H54 (cell line): ENCODE results near the gene ATP8B3.

ENCODE experiments used
- DNase-seq: peaks from one replicate; pipeline ENCODE4 v3.0.0; 2011; ENCODE audit warnings: low spot score, mixed read lengths; ENCODE audit not compliant: insufficient read length
- FAIRE-seq: peaks from 3 replicates; lab custom pipeline; 2011; peaks lifted over from hg19 to GRCh38; lab: Jason Lieb, UNC
- POLR2A ChIP-seq: IDR thresholded peaks from 2 replicates; pipeline ENCODE4 v1.6.1; 2011; ENCODE audit warnings: low read depth, mild to moderate bottlenecking, low read length

The ATP8B3 gene

GRCh38 chr19:1755467-1756171 is 56.5 kb downstream of the ATP8B3 start:
- no peak for DNase-seq
- no peak for TF ChIP-seq POLR2A
- no peak for FAIRE-seq

DNA sequence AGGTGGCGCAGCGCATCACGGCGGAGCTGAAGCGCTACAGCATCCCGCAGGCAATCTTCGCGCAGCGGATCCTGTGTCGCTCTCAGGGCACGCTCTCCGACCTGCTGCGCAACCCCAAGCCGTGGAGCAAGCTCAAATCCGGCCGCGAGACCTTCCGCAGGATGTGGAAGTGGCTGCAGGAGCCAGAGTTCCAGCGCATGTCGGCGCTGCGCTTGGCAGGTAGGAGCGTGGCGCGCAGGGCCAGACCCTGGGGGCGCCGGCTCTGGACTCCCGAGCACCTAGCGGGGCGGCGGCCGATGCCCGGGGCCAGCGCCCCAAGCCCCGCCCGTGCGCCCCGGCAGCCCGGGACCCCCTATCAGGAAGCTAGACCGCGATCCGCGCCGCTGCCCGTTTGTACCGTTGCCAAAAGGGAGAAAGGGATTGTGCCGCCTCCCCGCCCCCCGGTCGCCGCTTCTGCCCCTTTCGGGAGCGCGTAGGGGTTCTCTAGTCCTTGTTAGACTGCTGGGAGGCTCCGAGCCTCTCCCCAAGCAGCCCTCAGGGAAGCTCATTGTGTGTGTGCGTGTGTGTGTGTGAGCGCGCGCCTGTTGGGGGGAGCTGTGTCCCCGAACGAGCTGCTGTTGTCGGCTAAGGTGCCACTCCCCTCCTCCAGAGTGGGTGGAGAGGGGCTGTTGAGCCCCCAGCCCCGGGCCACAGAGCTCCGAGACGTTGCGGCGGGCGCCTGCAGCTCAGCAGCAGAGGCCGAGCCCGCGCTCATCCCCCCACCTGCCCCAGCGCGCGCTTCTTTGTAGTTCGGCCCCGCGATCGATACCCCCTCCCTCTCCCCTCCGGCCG is 57.2 kb downstream of the ATP8B3 start:
- FAIRE-seq (no peak), DNase-seq (no peak)
- no peak for TF ChIP-seq POLR2A

DNA sequence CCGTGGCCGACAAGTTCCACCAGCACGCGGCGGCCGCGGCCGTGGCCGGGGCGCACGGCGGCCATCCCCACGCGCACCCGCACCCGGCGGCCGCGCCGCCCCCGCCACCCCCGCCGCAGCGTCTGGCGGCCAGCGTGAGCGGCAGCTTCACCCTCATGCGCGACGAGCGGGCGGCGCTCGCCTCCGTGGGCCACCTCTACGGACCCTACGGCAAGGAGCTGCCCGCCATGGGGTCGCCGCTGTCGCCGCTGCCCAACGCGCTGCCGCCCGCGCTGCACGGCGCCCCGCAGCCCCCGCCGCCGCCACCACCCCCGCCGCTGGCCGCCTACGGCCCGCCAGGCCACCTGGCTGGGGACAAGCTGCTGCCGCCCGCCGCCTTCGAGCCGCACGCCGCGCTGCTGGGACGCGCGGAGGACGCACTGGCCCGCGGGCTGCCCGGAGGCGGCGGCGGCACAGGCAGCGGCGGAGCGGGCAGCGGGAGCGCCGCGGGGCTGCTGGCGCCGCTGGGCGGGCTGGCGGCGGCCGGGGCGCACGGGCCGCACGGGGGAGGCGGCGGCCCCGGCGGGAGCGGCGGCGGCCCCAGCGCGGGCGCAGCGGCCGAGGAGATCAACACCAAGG is 57.9 kb downstream of the ATP8B3 start:
- TF ChIP-seq POLR2A, result no peak
- DNase-seq, result no peak
- FAIRE-seq, result no peak

DNA sequence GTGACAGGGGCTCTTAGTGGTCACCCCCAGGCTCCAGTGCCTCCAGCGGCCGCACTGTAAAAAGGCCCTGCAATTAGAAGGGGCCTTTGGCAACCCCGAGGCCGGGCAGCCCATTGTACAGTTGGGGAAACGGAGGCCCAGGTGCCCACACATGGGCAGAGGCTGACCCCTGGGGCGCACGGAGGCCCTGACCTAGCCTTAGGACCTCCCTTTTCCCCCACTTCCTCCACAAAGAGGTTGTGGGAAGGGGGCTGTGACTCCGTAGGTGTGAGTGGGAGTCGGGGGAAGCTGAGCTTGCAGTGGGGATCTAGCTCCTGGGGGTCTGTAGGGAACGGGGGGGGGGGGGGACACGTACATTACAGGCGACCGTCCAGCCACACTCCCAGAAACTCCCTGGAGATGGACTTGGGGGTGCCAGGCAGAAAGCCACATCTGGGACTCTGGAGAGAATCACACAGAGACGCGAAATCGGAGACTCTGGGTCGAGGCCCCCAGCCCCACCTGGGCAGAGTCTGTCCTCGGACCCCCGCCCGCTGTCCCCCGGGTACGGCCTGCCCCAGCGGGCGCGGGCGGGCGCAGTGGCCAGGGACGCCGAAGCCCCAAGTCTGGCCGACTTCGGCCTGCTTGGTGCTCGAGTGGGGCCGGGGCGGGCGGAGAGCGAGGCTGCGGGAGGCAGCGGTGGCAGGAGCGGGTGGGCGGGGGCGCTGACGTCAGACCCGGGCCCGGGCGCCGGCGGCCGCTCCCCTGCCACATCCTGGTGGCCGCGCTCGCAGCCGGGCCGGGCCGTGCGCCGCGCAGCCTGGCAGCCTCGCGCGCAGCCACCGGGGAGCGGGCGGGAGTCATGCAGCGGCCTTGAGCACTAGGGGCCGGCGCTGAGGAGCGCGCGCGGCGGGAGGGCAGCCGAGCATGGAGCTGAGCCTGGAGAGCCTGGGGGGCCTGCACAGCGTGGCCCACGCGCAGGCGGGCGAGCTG is 59.0 kb downstream of the ATP8B3 start, which contains the start of gene ONECUT3:
Gene ONECUT3, plus strand, starts transcription at position 750 of the 972 bp plus-strand sequence. Its CDS starts 157 bp downstream, at position 907.
- FAIRE-seq (no peak), DNase-seq (no peak)
- no peak for TF ChIP-seq POLR2A

- DNase-seq (no peak), FAIRE-seq (no peak)
- no peak for TF ChIP-seq POLR2A
Observed at GRCh38 chr19:1752009-1752756, 59.9 kb downstream of the ATP8B3 start.

GRCh38 chr19:1751367-1752008 is 60.6 kb downstream of the ATP8B3 start:
- no peak for TF ChIP-seq POLR2A
- FAIRE-seq, result no peak
- no peak for DNase-seq

- FAIRE-seq, result no peak
Observed at GRCh38 chr19:1750343-1751021, 61.6 kb downstream of the ATP8B3 start.

GRCh38 chr19:1749373-1750342 is 62.4 kb downstream of the ATP8B3 start:
- TF ChIP-seq POLR2A, result no peak
- no peak for DNase-seq
- no peak for FAIRE-seq

More at GRCh38 chr19:1750343-1751021, 61.6 kb downstream of the ATP8B3 start:
- no peak for DNase-seq
- no peak for TF ChIP-seq POLR2A

DNA sequence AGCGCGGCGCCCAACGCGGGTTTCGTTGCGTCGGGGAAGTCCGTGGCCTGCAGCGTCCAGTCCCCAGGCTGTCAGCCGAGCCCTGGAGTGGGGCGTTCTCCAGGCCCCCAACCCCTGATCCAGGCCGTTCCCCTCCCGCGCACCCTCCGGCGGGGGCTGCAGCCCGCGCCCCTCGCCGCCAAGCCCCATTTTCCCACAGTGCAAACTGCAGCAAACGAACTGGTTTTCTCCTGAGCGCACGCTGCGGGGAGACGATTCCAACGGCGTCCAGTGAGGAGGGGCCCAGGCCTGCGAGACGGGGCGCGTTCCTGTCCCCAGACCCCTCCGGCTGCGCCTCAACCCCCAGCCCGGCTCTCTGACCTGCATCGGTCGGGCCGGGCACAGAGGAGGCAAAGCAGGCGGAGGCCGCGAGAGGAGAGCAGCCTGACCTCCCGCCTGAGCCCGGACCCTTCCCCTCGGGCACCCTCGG is 63.2 kb downstream of the ATP8B3 start:
- FAIRE-seq (no peak), DNase-seq (no peak)
- no peak for TF ChIP-seq POLR2A

- TF ChIP-seq POLR2A, result no peak
- DNase-seq (peak; percentile 89), FAIRE-seq (no peak)
Observed at GRCh38 chr19:1748115-1748872, 63.8 kb downstream of the ATP8B3 start.
